Occipital lobe (tissue), 2 donors: Measurements from ENCODE around the gene NEURL4. TPM values are rescaled to one million over a fixed set of nuclear protein-coding genes. Genes with fewer than 3 reads are reported as not detected.

ENCODE experiments used
- DNase-seq: peaks from one replicate; lab custom pipeline; 2025; lab: John Stamatoyannopoulos, UW
- total RNA-seq: library from RNA; depleted of rRNA; stranded (reverse); fragments of >200 nt; gene quantifications from one replicate; pipeline ENCODE4 v1.2.3, GENCODE V29; 2014

The NEURL4 gene
- total RNA-seq, 1 donor from 2014 or later, result 46.6 TPM

DNA sequence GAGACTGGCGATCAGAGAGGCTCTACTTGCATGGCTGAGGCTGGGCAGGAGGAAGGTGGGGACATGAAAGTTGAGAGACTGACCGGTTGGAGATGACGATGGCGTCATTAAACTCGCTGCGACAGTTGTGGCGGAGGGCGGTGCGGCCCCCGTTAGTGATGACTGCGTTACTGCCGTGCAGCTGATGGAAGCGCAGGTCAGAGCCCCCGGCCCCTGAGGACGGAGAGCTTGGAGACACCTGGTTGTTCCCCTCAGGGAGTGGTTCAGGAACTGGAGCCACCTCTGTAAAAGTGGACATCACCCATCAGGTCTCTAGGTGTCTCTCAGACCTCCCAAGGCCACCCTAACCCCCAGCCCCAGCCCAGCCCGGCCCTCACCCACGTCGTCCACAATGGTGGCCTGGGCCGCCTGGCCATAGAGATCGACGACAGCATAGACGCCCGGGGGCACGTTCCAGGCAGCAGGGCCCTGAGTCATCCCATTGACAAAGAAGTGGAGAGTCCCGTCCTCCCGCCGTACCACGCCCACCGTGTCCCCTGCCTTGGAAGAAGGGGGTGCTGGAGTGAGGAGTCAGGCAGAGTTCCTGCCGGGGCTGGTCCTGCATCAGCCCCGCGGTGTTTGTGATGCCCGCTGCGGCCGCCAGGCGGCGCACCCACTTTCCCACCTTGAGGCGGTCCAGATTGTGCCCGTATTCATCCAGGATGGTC, 5.3 kb downstream of the NEURL4 start:
- no peak for DNase-seq

DNA sequence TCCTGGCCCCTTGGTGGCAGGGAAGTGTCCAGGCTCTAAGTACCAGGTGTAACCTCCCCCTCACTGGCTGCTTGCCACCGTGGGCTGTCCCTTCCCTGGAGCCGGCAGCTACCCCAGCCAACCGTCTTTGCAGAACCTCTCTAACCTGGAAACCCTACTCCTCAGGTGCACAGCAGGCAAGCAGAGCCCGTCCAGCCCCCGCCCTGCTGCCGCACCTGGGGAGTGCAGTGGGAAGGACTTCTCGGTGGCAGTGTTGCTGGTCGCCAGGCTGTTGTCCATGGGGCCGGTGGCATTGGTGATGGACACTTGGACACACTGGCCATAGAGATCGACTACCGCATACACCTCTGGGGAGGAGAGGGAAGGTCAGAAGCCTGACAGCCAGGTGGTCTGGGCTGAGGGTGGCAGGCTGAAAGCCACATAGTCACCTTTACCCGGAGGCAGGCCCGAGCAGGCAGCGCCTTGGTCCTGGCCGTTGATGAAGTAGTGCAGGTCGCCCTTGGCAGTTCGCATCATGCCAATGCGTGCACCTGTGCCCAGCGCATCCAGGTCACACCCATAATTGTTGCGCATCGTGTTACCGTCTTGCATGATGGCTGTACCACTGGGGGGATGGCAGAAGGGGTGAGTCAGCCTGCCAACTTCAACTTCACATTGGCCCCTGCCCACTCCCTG, 6.5 kb downstream of the NEURL4 start:
- no peak for DNase-seq

DNA sequence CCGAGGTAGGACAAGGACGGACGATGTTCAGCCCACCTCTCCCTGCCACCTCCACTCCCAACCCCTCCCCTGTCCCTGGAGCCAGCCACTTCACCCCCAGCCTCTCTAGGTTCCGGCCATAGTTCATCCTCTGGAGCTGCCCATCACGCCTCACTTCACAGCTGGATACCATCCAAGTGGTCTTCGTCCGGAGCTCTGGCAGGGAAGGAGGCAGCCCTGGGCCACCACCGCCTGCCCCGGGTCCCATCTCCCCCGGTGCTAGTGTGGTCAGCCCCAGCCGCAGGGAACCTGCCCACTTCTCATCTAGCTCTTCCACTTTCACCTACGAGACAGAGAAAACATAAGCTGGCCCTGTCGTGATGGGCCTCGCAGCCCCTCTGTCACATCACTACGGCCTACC, 7.7 kb downstream of the NEURL4 start:
- no peak for DNase-seq

DNA sequence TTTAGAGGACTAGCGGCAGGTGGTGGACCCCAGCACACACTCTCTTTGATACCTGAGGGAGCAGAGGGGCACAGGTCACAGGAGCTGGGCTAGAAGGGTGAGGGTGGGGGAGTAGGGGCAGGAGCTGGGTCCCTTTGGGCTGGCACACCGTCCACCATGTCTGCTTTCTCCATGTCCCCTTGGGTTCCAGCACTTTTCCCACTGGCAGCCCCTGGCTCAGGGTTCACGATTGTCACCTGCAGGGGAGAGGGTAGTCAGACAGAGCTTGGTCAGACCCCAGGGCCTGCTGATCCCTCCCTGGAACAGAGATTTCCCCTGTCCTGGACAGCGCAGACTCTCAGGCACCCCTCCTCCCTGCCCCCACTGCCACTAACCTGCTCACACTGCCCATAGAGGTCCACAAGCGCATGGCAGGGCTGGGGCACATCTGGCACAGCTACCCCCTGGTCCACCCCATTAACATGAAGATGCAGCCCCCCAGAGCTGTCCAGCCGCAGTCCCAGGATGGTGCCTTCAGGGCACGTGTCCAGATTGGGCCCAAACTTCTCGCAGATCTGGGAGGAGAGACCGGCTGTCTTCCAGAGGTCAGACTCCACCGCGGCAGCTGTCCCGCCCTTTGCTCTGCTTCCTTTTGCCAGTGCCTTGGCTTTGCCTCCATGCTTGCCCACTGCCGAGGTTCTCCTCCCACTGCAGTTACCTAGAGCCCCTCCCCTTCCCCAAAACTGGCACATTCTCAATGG, 10.8 kb downstream of the NEURL4 start:
- no peak for DNase-seq

DNA sequence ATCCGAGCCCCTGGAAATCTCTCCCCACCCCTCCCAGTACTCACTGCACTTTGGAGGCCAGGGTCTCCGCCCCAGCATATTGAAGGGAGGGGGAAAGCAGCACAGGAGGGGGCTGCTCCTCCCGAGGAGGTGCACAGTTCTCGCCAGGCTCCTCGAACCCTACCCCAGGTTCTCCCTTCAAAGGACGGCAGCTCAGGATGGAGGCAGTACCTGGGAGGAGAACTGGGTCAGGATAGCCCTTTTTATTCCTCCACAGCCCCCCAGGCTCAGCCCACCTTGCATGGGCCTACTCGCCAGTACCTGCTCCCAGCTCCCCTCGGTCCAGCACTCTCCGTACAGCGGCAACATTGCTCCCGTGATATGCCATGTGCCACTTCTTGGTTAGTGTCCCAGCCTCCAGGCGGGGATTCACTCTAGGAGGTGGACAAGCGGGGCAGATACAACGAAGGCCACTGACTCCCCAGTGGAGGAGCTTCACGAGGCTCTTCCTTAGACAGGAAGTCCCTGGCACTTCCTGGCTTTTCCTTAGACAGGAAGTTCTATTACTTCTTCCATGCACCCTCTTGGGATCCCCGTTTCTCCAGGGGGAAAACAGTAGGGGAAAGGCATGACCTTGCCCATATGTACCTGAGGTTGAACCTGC, 11.9 kb downstream of the NEURL4 start:
- no peak for DNase-seq

DNA sequence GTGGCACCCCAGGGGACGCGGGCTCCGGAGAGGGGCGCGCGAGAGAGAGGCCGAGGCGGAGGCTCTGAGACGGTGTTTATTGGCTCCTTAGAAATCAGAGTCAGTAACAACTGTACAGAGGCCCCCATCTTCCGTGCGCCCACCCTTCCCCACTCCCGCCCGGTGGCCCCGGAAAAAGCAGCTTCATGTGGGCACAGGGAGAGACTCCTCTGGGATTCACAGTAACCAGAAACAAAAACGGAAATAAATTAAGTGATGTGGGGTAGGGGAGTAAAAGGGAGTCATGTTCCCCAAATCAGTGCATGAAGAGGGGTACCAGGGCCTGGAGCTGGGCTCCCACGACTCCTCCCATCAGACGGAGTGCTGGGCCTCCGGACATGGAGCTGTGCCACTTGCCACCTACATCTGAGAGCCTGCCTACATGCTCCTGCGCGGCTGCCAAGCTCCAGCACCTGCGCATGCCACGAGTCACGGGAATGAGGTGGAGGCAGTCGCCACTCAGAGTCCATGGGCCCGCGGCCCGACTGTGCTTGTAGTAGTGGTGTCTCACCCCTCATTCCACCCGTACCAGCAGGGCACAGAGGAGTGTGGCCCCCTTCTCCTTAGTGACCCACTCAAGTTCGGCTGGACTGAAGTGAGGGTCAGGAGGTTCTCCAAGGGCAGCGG, 13.4 kb downstream of the NEURL4 start:
- DNase-seq, result no peak

DNA sequence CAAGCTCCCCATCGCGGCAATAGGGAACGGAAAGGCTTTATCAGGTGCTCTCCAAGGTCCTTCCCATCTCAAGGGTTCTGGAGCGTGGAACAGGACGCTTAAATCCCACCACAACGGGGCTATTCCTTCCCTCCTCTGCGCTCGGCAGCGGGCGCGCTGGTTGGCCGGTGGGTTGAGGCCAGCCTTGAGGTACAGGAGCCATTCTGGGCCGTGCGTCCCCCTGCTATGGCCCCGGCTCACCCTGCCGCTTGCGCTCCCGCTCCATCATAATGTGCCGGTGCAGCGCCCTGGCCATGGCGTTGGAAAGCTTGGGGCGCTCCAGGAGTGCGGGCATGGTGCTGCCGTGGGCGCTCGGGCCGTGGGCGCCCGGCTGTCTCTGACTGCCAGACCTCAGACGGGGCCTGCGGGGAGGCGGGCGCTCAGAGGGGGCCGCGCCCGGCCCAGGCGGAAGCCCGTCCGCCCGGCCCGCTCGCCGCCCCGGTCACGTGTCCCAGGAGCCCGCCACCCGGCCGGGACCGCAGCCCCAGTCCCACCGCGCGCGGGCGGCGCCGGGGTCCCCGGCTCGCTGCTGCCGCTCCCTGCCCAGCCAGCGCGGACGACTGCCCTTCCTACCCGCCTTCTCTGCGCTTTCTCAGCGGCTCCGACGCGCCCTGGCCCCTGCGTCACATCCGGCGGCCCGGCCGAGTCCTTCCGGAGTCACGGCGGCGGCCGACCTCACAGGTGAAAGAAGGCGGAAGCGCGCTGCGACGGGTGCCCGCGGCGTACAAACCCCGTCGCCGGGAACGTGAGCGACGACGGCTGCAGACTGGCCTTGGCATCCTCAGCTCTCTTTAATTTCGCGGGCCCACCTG, 14.2 kb downstream of the NEURL4 start, which contains the start of gene GPS2:
TSS of gene GPS2 (minus strand) at position 642 of the 851 bp plus-strand sequence. CDS start at position 334, 308 bp downstream.
- DNase-seq, result peak; percentile 86

DNA sequence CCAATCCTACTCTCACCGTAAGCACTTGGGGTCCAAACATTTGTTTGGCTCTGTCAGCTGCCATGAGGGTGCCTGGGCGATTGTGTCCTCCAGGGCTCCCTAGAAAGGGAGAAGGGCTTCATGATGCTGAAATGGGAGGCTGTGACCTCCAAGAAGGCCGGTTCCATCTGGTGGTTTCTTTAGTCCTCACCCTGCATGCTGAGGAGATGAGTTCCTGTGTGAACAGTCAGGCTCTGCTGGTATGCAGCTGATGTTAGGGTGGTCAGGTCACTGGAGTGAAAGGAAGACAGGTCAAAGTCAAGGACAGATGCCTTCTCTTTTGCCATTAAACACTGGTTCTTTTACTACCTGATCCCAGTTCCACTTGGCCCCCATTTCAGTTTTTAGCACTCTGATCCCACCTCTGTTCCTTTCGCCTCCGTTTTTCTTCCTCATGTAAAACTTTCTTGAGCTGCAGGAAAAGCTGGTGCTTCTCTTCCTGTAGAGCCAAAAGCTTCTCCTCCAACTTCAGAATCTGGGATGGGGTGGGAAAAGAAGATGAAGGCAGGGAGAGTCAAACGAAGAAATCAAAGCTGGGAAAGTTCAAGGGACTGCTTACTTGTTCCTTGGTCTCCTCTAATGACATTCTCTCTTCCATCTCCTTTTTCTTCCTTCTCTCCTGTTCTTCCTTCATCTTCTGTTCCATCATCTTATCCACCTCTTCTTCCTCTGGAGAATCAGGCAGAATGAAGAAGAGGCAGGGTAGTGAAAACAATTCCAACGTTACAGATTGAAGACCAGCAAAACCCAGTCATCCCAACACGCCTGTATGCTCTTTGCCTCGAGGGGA, 15.0 kb downstream of the NEURL4 start:
- no peak for DNase-seq

DNA sequence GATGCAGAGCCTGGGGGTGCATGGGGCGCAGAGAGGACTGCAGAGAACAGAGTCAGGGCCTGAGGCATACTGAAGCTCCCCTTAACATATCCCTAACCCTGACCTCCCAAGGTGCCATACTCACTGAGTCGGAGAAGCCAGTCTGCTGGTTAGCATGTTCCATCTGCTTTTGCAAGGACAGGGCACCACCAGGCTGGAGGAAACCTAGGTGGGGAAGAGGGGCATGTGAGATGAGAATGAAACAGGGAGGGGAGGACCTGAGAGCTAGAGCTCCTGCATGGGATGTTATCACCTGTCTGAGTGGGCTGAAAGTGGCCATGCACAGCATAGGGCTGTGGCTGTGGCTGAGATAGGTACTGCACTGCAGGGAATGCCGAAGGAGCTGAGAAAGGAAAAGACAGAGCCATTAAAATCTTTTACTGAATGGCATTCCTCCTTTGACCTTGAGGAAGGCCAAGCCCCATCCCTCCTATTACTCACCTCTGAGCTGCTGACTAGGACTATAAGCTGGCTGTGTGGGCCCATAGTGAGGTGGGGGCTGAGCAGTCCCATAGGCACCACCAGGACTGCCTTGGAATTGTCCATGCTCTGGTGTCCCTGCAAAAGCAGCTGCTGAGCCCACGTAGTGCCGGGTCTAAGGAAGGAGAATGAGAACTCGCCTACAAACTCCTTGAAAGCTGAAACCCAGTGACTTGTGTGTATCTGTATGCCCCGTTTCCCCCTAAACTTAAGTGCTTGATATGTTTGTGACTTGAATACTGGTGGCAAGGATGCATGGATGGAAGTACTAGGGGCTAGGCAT, 15.8 kb downstream of the NEURL4 start:
- DNase-seq, result no peak

DNA sequence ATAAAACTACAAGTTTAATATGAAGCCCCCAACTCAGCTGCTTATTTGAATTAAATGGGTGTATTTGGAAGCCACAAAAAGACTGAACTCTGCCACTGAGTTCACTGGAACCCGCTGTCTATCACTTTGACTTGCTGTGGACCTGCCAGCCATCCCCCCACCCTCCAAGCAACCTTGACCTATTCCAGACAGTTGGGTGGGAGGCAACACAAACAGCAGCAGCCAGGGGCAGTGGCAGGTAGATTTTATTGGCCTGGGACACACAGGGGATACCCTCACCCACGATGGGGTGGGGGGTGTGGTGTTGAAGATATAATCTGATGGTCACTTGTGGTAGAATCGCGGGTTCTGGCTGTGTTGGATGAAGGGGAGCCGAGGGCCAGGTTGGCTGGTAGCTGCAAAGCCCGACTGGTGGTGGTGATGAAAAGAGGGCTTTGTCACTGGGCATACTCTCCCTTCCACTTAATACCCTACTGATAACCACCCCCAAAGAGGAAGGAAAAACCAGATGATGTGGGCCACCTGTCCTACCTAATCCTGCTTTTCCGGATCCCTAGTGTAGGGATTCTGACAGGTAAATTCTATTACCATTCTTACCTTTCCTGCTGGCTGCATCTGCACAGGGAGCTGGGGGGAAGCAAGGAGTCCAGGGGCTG, 16.6 kb downstream of the NEURL4 start:
- no peak for DNase-seq

DNA sequence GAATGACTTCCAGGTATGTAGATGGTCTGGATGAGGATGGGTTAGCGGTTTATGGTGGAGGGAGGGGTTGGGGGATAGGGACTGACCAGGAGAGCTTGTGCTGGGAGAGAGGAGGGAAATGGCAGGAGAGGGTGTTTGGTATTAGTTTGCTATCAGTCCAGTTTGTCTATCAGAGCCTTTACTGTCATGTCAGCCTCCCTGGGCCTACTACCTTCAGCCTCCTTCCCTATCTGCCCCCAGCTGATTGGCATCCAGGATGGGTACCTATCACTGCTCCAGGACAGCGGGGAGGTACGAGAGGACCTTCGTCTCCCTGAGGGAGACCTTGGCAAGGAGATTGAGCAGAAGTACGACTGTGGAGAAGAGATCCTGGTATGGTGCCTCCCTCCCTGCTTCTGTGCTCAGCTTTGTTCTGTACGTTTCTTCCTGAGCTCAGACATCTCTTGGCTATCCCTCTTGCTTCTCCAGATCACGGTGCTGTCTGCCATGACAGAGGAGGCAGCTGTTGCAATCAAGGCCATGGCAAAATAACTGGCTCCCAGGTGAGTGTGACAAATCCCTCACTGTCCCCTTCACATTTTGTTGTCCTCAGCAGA, 17.9 kb downstream of the NEURL4 start:
- no peak for DNase-seq

DNA sequence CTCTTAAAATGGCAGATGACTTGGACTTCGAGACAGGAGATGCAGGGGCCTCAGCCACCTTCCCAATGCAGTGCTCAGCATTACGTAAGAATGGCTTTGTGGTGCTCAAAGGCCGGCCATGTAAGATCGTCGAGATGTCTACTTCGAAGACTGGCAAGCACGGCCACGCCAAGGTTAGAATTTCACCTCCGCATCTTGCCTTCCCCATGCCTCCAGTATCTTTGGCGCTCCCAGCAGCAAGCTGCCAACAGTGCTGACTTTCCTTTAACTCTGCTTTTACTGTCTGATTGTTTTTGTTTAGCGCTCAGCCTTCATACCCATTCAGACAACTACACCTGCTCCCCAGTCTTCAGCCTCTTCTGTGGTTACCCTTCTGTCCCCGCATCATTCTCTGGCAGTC, 19.5 kb downstream of the NEURL4 start:
- DNase-seq, result no peak

DNA sequence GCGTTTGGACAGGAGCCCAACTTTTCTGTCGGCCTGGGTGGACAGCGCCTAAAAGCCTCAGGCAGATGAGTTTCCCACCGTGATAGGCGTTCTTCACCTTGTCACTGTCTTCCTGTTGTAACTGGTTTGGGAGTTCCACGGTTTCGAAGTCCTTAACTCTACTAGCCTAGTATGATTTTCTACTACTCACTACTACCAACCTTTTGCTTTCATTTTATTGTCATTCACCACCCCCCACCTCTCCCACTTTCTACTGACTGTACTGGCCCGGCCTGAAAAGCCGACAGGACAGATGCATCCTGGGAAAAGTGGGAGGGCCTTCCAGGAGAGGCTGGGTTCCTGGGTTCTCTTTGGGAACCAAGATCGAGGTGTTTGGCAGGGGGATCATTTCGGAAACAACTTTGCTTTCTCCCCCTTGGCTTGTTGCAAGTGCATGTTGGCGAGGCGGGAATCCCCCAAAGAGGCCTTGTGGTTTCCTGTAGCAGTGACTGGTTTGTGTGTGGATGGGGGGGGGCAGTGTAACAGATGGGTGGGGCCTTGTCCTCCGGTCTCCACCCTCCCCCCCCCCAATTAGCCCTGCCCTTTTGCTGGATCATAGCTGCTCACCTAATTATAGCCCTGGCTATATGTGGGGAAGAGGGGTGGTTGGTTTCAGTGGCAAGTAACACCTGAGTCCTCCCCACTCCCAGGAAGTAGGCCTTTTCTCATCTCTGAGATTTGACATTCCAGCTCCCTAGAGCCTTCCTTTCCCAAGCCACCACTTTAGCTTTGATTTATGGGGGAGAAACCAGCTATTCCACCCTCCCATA, 20.3 kb downstream of the NEURL4 start:
- peak; percentile 29 for DNase-seq

DNA sequence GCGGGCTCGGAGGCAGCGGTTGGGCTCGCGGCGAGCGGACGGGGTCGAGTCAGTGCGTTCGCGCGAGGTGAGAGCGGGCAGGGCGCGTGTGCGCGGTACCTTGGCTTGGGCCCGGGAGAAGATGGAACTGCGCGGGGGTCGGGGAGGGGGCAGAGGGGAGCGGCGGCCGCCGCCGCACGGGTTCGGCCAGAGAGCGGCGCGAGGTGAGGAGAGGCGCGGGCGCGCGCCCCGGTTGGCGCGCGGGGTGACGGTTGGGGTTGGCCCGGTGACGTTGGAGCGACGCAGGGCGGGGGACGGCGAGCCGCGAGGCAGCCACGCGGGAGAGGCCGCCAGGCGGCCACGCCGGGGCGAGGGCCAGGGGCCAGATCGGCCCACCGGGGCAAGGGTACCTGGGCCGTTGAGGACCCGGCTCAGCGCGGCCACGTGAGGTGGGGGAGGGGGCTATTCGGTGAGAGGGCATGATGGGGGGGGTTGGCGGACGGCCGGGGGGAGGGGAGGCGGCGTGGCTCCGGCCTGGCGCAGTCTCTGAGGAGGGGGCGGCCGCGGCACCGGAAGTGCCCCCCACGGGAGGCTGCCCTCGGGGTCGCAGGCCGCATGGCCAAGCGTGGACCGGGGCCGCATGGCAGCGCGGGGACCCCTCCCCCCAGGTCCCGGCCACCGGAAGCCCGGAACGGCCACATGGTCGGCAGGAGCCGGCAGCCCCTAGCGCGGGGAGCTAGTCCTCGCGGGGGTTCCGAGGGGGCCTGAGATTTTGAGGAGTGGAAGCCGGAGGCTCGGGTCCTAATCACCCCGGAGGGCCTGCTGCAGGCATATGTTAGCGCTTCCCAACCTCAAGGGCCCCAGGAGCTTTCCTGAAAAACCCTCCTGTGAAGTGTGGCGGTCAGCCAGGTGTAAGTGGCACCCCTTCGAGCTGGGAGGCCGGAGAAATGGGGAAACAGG, 21.2 kb downstream of the NEURL4 start:
- peak; percentile 50 for DNase-seq

DNA sequence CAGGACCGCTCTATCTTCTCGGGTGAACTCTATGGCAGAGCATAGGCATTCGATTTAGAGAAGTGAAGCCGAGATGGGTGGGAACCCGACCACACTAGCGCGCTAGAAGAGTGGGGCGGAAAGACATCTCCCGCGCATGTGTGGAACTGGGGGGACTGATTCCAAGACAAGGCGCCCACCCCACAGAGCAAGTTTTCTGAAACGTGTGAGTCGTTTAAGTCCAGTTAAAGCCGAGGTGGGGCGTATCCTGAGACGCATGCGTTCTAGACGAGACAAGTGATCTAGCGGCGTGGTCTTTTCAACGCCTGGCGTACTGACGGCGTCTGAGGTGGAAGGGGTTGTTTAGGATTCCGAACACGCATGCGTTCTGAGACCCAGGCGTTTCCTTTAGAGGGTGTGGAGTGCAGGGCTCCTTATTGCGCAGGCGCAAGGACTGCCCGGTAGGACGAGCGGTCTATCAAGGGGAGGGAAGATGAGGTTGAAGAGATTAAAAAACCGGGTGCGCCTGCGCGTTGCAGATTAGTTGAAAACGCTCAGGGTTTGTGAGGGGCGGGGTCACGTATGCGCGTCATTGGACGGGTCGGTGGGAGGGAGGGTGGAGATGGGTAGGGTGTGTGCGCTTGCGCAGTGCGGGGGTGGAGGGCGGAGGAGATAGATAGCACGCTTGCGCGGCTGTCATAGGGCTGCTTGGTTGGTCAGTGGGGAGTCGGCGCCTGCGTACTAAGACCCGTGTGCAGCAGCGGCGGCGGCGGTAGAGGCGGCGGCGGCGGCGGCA, 22.0 kb downstream of the NEURL4 start, which contains the start of gene EIF5A:
TSS of gene EIF5A (plus strand) at position 718 of the 775 bp plus-strand sequence. CDS start 2,008 bp downstream, outside the sequence.
- peak; percentile 98 for DNase-seq
